ENCODE measurements around the gene CD99. TPM values are rescaled to one million over a fixed set of nuclear protein-coding genes. Genes with fewer than 3 reads are reported as not detected.
A peak's percentile ranks its signal among the peaks of the same experiment; 100 is the strongest.

The CD99 gene
- total and polyA plus RNA-seq, 2 experiments from 2014 or later, result 329 to 565 TPM

- WGBS (ENCODE audit: low lambda C conversion rate, missing lambda C conversion rate), result 8% methylated on average over 24 of the region's 24 CpGs
- TF ChIP-seq CTCF (IDR thresholded peaks at IDR 0.05; ENCODE audit: poor library complexity), result no peak
- no peak for TF ChIP-seq EZH2 (IDR thresholded peaks at IDR 0.05; ENCODE audit: borderline replicate concordance)
- TF ChIP-seq EZH2phosphoT487 (IDR thresholded peaks at IDR 0.05; ENCODE audit: low read depth, severe bottlenecking, unreplicated experiment), result no peak
- H3K27ac ChIP-seq, result peak overlapping the region; percentile 95
- H3K4me2 ChIP-seq, result peak overlapping the region; percentile 81
- no peaks in the 10 kb centered on the region for H3K9me3 ChIP-seq (ENCODE audit: low read depth)
- no peaks in the 10 kb centered on the region for H3K9me2 ChIP-seq (replicated peaks; ENCODE audit: insufficient read depth)
- peaks cover 46% of the 10 kb centered on the region for H3K4me1 ChIP-seq (ENCODE audit: insufficient read depth)
- DNase-seq (ENCODE audit: low spot score), result peak; percentile 40
- peaks cover 63% of the 10 kb centered on the region for H3K79me2 ChIP-seq
- H3K4me3 ChIP-seq, result peak overlapping the region; percentile 97
- no peak overlapping the region for H2AFZ ChIP-seq
- H3K27me3 ChIP-seq, result no peaks in the 10 kb centered on the region
- peaks cover 47% of the 10 kb centered on the region for H4K20me1 ChIP-seq (ENCODE audit: insufficient read depth, poor library complexity, severe bottlenecking)
- H3K36me3 ChIP-seq (replicated peaks; ENCODE audit: insufficient read depth, low read depth), result no peaks in the 10 kb centered on the region
Observed at GRCh38 chrX:2692221-2693112, 1.4 kb downstream of the CD99 start.

GRCh38 chrX:2693113-2694002 is 2.3 kb downstream of the CD99 start:
- no peaks in the 10 kb centered on the region for H3K9me3 ChIP-seq (ENCODE audit: low read depth)
- H3K9me2 ChIP-seq (replicated peaks; ENCODE audit: insufficient read depth), result no peaks in the 10 kb centered on the region
- H3K4me2 ChIP-seq, result peak overlapping the region; percentile 81
- H3K36me3 ChIP-seq (replicated peaks; ENCODE audit: insufficient read depth, low read depth), result no peaks in the 10 kb centered on the region
- H3K27ac ChIP-seq, result peak overlapping the region; percentile 95
- TF ChIP-seq EZH2phosphoT487 (IDR thresholded peaks at IDR 0.05; ENCODE audit: low read depth, severe bottlenecking, unreplicated experiment) (no peak), EZH2 (IDR thresholded peaks at IDR 0.05; ENCODE audit: borderline replicate concordance) (no peak)
- WGBS (ENCODE audit: low lambda C conversion rate, missing lambda C conversion rate), result 76% methylated on average over 15 of the region's 15 CpGs
- no peak for DNase-seq (ENCODE audit: low spot score)
- peak overlapping the region; percentile 97 for H3K4me3 ChIP-seq
- H3K79me2 ChIP-seq, result peaks cover 72% of the 10 kb centered on the region
- peaks cover 55% of the 10 kb centered on the region for H3K4me1 ChIP-seq (ENCODE audit: insufficient read depth)
- H4K20me1 ChIP-seq (ENCODE audit: insufficient read depth, poor library complexity, severe bottlenecking), result peaks cover 55% of the 10 kb centered on the region
- H3K27me3 ChIP-seq, result no peaks in the 10 kb centered on the region
- no peak overlapping the region for H2AFZ ChIP-seq

- WGBS (ENCODE audit: low lambda C conversion rate, missing lambda C conversion rate), result 68% methylated on average over 7 of the region's 7 CpGs
- no peaks in the 10 kb centered on the region for H3K9me3 ChIP-seq (ENCODE audit: low read depth)
- H3K36me3 ChIP-seq (replicated peaks; ENCODE audit: insufficient read depth, low read depth), result no peaks in the 10 kb centered on the region
- peaks cover 65% of the 10 kb centered on the region for H4K20me1 ChIP-seq (ENCODE audit: insufficient read depth, poor library complexity, severe bottlenecking)
- H3K27ac ChIP-seq, result peak overlapping the region; percentile 76
- TF ChIP-seq CTCF (IDR thresholded peaks at IDR 0.05; ENCODE audit: poor library complexity) (no peak), EZH2phosphoT487 (IDR thresholded peaks at IDR 0.05; ENCODE audit: low read depth, severe bottlenecking, unreplicated experiment) (no peak), EZH2 (IDR thresholded peaks at IDR 0.05; ENCODE audit: borderline replicate concordance) (no peak)
- H2AFZ ChIP-seq, result no peak overlapping the region
- no peaks in the 10 kb centered on the region for H3K27me3 ChIP-seq
- peaks cover 52% of the 10 kb centered on the region for H3K4me1 ChIP-seq (ENCODE audit: insufficient read depth)
- peak overlapping the region; percentile 81 for H3K4me2 ChIP-seq
- no peak for DNase-seq (ENCODE audit: low spot score)
- no peaks in the 10 kb centered on the region for H3K9me2 ChIP-seq (replicated peaks; ENCODE audit: insufficient read depth)
- peaks cover 87% of the 10 kb centered on the region for H3K79me2 ChIP-seq
- no peak overlapping the region for H3K4me3 ChIP-seq
Observed at GRCh38 chrX:2694914-2695267, 3.8 kb downstream of the CD99 start.
